T-helper 2 cell treated with Interferon-gamma antibody and Interleukin-4, amounts not matched to agents 5 μg/mL and 100 μg/mL, for 36 hours (primary cell): ENCODE data around the gene CAB39.

Source experiments
- DNase-seq: peaks from one replicate; pipeline ENCODE4 v3.0.0; 2021; ENCODE audit warnings: low spot score
- H3K27ac Mint-ChIP-seq: one replicate; pipeline ENCODE4 v1.8.0; 2021; ENCODE audit warnings: mild to moderate bottlenecking, mixed read lengths
- H3K27me3 Mint-ChIP-seq: one replicate; pipeline ENCODE4 v1.8.0; 2021; ENCODE audit warnings: low read depth, mixed read lengths
- H3K36me3 Mint-ChIP-seq: one replicate; pipeline ENCODE4 v1.8.0; 2021; ENCODE audit warnings: low read depth, mixed read lengths
- H3K4me1 Mint-ChIP-seq: one replicate; pipeline ENCODE4 v1.8.0; 2021; ENCODE audit warnings: low read depth, mixed read lengths
- H3K4me3 Mint-ChIP-seq: one replicate; pipeline ENCODE4 v1.8.0; 2022; ENCODE audit warnings: mild to moderate bottlenecking, moderate library complexity, mixed read lengths
- H3K9me3 Mint-ChIP-seq: one replicate; pipeline ENCODE4 v1.8.0; 2021; ENCODE audit warnings: mixed read lengths

Gene CAB39

GRCh38 chr2:230759481-230760167 is 47.0 kb downstream of the CAB39 start:
- peak overlapping the region; percentile 68 for H3K27ac Mint-ChIP-seq
- no peak for DNase-seq
- H3K4me1 Mint-ChIP-seq: peaks cover 58% of the 10 kb centered on the region
- H3K36me3 Mint-ChIP-seq: peaks cover 54% of the 10 kb centered on the region
- H3K27me3 Mint-ChIP-seq: no peaks in the 10 kb centered on the region
- peak overlapping the region; percentile 13 for H3K4me3 Mint-ChIP-seq
- H3K9me3 Mint-ChIP-seq: no peaks in the 10 kb centered on the region

GRCh38 chr2:230761704-230762103 is 49.1 kb downstream of the CAB39 start:
- Mint-ChIP-seq H3K9me3 (no peaks in the 10 kb centered on the region), H3K4me3 (no peak overlapping the region), H3K36me3 (peaks cover 58% of the 10 kb centered on the region), H3K4me1 (peaks cover 56% of the 10 kb centered on the region), H3K27ac (no peak overlapping the region), H3K27me3 (no peaks in the 10 kb centered on the region)
- no peak for DNase-seq

- no peaks in the 10 kb centered on the region for H3K27me3 Mint-ChIP-seq
- H3K4me3 Mint-ChIP-seq: no peak overlapping the region
- no peak for DNase-seq
- H3K4me1 Mint-ChIP-seq: peaks cover 60% of the 10 kb centered on the region
- no peak overlapping the region for H3K27ac Mint-ChIP-seq
- peaks cover 62% of the 10 kb centered on the region for H3K36me3 Mint-ChIP-seq
- no peaks in the 10 kb centered on the region for H3K9me3 Mint-ChIP-seq
Measured at GRCh38 chr2:230762317-230762896, 49.8 kb downstream of the CAB39 start.

- Mint-ChIP-seq H3K9me3 (no peaks in the 10 kb centered on the region), H3K27me3 (no peaks in the 10 kb centered on the region), H3K4me3 (no peak overlapping the region), H3K27ac (no peak overlapping the region), H3K4me1 (peaks cover 57% of the 10 kb centered on the region), H3K36me3 (peaks cover 74% of the 10 kb centered on the region)
- no peak for DNase-seq
Measured at GRCh38 chr2:230764346-230764745, 51.7 kb downstream of the CAB39 start.

GRCh38 chr2:230765611-230766300 is 53.1 kb downstream of the CAB39 start:
- Mint-ChIP-seq H3K4me3 (no peak overlapping the region), H3K27ac (no peak overlapping the region), H3K9me3 (no peaks in the 10 kb centered on the region), H3K27me3 (no peaks in the 10 kb centered on the region), H3K36me3 (peaks cover 68% of the 10 kb centered on the region), H3K4me1 (peaks cover 57% of the 10 kb centered on the region)
- no peak for DNase-seq

- no peak overlapping the region for H3K4me3 Mint-ChIP-seq
- H3K36me3 Mint-ChIP-seq: peaks cover 58% of the 10 kb centered on the region
- peak overlapping the region; percentile 4 for H3K27ac Mint-ChIP-seq
- H3K27me3 Mint-ChIP-seq: no peaks in the 10 kb centered on the region
- peaks cover 65% of the 10 kb centered on the region for H3K4me1 Mint-ChIP-seq
- no peaks in the 10 kb centered on the region for H3K9me3 Mint-ChIP-seq
- DNase-seq: no peak
Measured at GRCh38 chr2:230767862-230768388, 55.3 kb downstream of the CAB39 start.

- Mint-ChIP-seq H3K27ac (peak overlapping the region; percentile 5), H3K27me3 (no peaks in the 10 kb centered on the region), H3K9me3 (no peaks in the 10 kb centered on the region), H3K4me1 (peaks cover 82% of the 10 kb centered on the region), H3K36me3 (peaks cover 70% of the 10 kb centered on the region), H3K4me3 (peak overlapping the region; percentile 51)
- no peak for DNase-seq
Measured at GRCh38 chr2:230770804-230771203, 58.2 kb downstream of the CAB39 start.

- H3K36me3 Mint-ChIP-seq: peaks cover 70% of the 10 kb centered on the region
- H3K4me1 Mint-ChIP-seq: peaks cover 79% of the 10 kb centered on the region
- no peaks in the 10 kb centered on the region for H3K27me3 Mint-ChIP-seq
- peak overlapping the region; percentile 51 for H3K4me3 Mint-ChIP-seq
- H3K27ac Mint-ChIP-seq: peak overlapping the region; percentile 5
- H3K9me3 Mint-ChIP-seq: no peaks in the 10 kb centered on the region
- no peak for DNase-seq
Measured at GRCh38 chr2:230772156-230772555, 59.5 kb downstream of the CAB39 start.

- Mint-ChIP-seq H3K4me3 (peak overlapping the region; percentile 51), H3K27ac (peak overlapping the region; percentile 74), H3K4me1 (peaks cover 79% of the 10 kb centered on the region), H3K36me3 (peaks cover 66% of the 10 kb centered on the region), H3K9me3 (no peaks in the 10 kb centered on the region), H3K27me3 (no peaks in the 10 kb centered on the region)
- no peak for DNase-seq
Measured at GRCh38 chr2:230773039-230773773, 60.6 kb downstream of the CAB39 start.

GRCh38 chr2:230774348-230774951 is 61.8 kb downstream of the CAB39 start:
- DNase-seq: no peak
- no peaks in the 10 kb centered on the region for H3K27me3 Mint-ChIP-seq
- no peak overlapping the region for H3K27ac Mint-ChIP-seq
- peaks cover 78% of the 10 kb centered on the region for H3K4me1 Mint-ChIP-seq
- peaks cover 2% of the 10 kb centered on the region for H3K9me3 Mint-ChIP-seq
- H3K36me3 Mint-ChIP-seq: peaks cover 65% of the 10 kb centered on the region
- H3K4me3 Mint-ChIP-seq: no peak overlapping the region

- DNase-seq: no peak
- peaks cover 74% of the 10 kb centered on the region for H3K36me3 Mint-ChIP-seq
Measured at GRCh38 chr2:230775737-230776136, 63.1 kb downstream of the CAB39 start.

GRCh38 chr2:230777721-230778120 is 65.1 kb downstream of the CAB39 start:
- Mint-ChIP-seq H3K27ac (peak overlapping the region; percentile 47), H3K9me3 (peaks cover 9% of the 10 kb centered on the region), H3K36me3 (peaks cover 85% of the 10 kb centered on the region), H3K27me3 (no peaks in the 10 kb centered on the region), H3K4me1 (peaks cover 74% of the 10 kb centered on the region), H3K4me3 (peak overlapping the region; percentile 39)
- no peak for DNase-seq

More at GRCh38 chr2:230775737-230776136, 63.1 kb downstream of the CAB39 start:
- H3K4me3 Mint-ChIP-seq: no peak overlapping the region
- peaks cover 80% of the 10 kb centered on the region for H3K4me1 Mint-ChIP-seq
- no peaks in the 10 kb centered on the region for H3K27me3 Mint-ChIP-seq
- H3K9me3 Mint-ChIP-seq: peaks cover 5% of the 10 kb centered on the region
- peak overlapping the region; percentile 16 for H3K27ac Mint-ChIP-seq

- no peaks in the 10 kb centered on the region for H3K27me3 Mint-ChIP-seq
- H3K36me3 Mint-ChIP-seq: peaks cover 86% of the 10 kb centered on the region
- peak overlapping the region; percentile 39 for H3K4me3 Mint-ChIP-seq
- DNase-seq: no peak
- H3K4me1 Mint-ChIP-seq: peaks cover 66% of the 10 kb centered on the region
- H3K27ac Mint-ChIP-seq: peak overlapping the region; percentile 47
- peaks cover 9% of the 10 kb centered on the region for H3K9me3 Mint-ChIP-seq
Measured at GRCh38 chr2:230778350-230779063, 65.9 kb downstream of the CAB39 start.
